IMR-90 (cell line): ENCODE data around the gene MFAP1. TPM values are rescaled to one million over a fixed set of nuclear protein-coding genes. Genes with fewer than 3 reads are reported as not detected.

Experiments used
- ATAC-seq: fragments of 200-7000 bp; cut with Tn5 transposase; 2 replicates; pipeline ENCODE4 v1.9.1; 2020; ENCODE audit warnings: low read depth, mild to moderate bottlenecking, moderate library complexity
- BruUV-seq: library from RNA; stranded (reverse); fragments of 400-500 nt; replicated peaks from 2 replicates; lab custom pipeline; 2021; lab: Mats Ljungman, UMichigan
- CTCF ChIA-PET: fragments of 300-600 bp; formaldehyde crosslinking; extraction: SDS; loops from one replicate; lab custom pipeline; 2021; ENCODE audit warnings: antibody characterized with exemption; lab: Yijun Ruan, JAX
- POLR2A ChIA-PET: fragments of 300-600 bp; sonication (Branson Sonifier 250); formaldehyde crosslinking; loops from one replicate; lab custom pipeline; 2022; ENCODE audit warnings: antibody characterized with exemption; ENCODE audit not compliant: unreplicated experiment; lab: Charles Lee
- DNase-seq: peaks from one replicate; pipeline ENCODE4 v3.0.0; 2013
- H2AFZ ChIP-seq: replicated peaks from 2 replicates; pipeline ENCODE3; 2013; ENCODE audit warnings: low read length, mild to moderate bottlenecking; ENCODE audit not compliant: poor library complexity
- H2AK5ac ChIP-seq: 2 replicates; pipeline ENCODE4 v1.6.1; 2013; ENCODE audit warnings: low read depth, low read length, inconsistent platforms
- H2AK9ac ChIP-seq: replicated peaks from 2 replicates; pipeline ENCODE3; 2013; ENCODE audit warnings: mild to moderate bottlenecking, low read depth, low read length, moderate library complexity; ENCODE audit not compliant: poor library complexity
- H2BK120ac ChIP-seq: 2 replicates; pipeline ENCODE4 v1.6.1; 2013; ENCODE audit warnings: low read depth, low read length, inconsistent platforms
- H2BK15ac ChIP-seq: 3 replicates; pipeline ENCODE4 v1.6.1; 2013; ENCODE audit warnings: low read depth, low read length, inconsistent platforms
- H2BK20ac ChIP-seq: 2 replicates; pipeline ENCODE4 v1.6.1; 2013; ENCODE audit warnings: low read depth, mild to moderate bottlenecking, inconsistent platforms, low read length, moderate library complexity
- H2BK5ac ChIP-seq: 2 replicates; pipeline ENCODE4 v1.6.1; 2013; ENCODE audit warnings: mild to moderate bottlenecking, low read depth, low read length, inconsistent platforms; ENCODE audit not compliant: poor library complexity, severe bottlenecking
- H3K14ac ChIP-seq: replicated peaks from 2 replicates; pipeline ENCODE4 v1.6.1; 2013; ENCODE audit warnings: low read depth, low read length, inconsistent platforms
- H3K18ac ChIP-seq: 2 replicates; pipeline ENCODE4 v1.6.1; 2013; ENCODE audit warnings: low read depth, low read length, control low read depth
- H3K23ac ChIP-seq: 2 replicates; pipeline ENCODE4 v1.6.1; 2013; ENCODE audit warnings: low read depth, low read length, inconsistent platforms
- H3K27ac ChIP-seq: 2 replicates; pipeline ENCODE4 v1.5.1; 2013; ENCODE audit warnings: mild to moderate bottlenecking, control low read depth, low read length; ENCODE audit not compliant: insufficient read depth
- H3K27me3 ChIP-seq: 2 replicates; pipeline ENCODE4 v1.6.1; 2013; ENCODE audit warnings: low read length; ENCODE audit not compliant: control insufficient read depth, insufficient read depth
- H3K36me3 ChIP-seq: 2 replicates; pipeline ENCODE4 v1.6.1; 2013; ENCODE audit warnings: low read length, mixed read lengths; ENCODE audit not compliant: control insufficient read depth, insufficient read depth
- H3K4ac ChIP-seq: 2 replicates; pipeline ENCODE4 v1.6.1; 2013; ENCODE audit warnings: low read depth, low read length, inconsistent platforms
- H3K4me1 ChIP-seq: 2 replicates; pipeline ENCODE4 v1.6.1; 2013; ENCODE audit warnings: low read length, mixed read lengths; ENCODE audit not compliant: control insufficient read depth, insufficient read depth
- H3K4me2 ChIP-seq: 2 replicates; pipeline ENCODE4 v1.6.1; 2013; ENCODE audit warnings: low read depth, mild to moderate bottlenecking, control low read depth, low read length, moderate library complexity
- H3K4me3 ChIP-seq: 2 replicates; pipeline ENCODE4 v1.5.1; 2013; ENCODE audit warnings: low read depth, mild to moderate bottlenecking, control low read depth, low read length, moderate library complexity; ENCODE audit not compliant: insufficient read depth
- H3K56ac ChIP-seq: 2 replicates; pipeline ENCODE4 v1.6.1; 2013; ENCODE audit warnings: low read length, inconsistent platforms; ENCODE audit not compliant: insufficient read depth; ENCODE audit errors: extremely low read depth
- H3K79me1 ChIP-seq, 2 experiments: 2 replicates each; pipeline ENCODE4 v1.6.1; 2013; ENCODE audit warnings: low read length in 2 of 2, inconsistent platforms in 1 of 2, low read depth in 1 of 2
- H3K9ac ChIP-seq: 2 replicates; pipeline ENCODE4 v1.6.1; 2013; ENCODE audit warnings: low read depth, low read length, control low read depth
- H3K9me1 ChIP-seq: 2 replicates; pipeline ENCODE4 v1.6.1; 2013; ENCODE audit warnings: low read length, inconsistent platforms; ENCODE audit not compliant: insufficient read depth
- H3K9me3 ChIP-seq: 2 replicates; pipeline ENCODE4 v1.6.1; 2013; ENCODE audit warnings: low read length; ENCODE audit not compliant: control insufficient read depth, insufficient read depth
- H4K20me1 ChIP-seq: 2 replicates; pipeline ENCODE4 v1.6.1; 2013; ENCODE audit warnings: low read length, inconsistent platforms; ENCODE audit not compliant: insufficient read depth
- H4K5ac ChIP-seq: 2 replicates; pipeline ENCODE4 v1.6.1; 2013; ENCODE audit warnings: mild to moderate bottlenecking, low read depth, low read length, control low read depth
- H4K8ac ChIP-seq, 2 experiments: 2 replicates each; pipeline ENCODE4 v1.6.1; 2013; ENCODE audit warnings: low read depth in 2 of 2, low read length in 2 of 2, control low read depth in 1 of 2, inconsistent platforms in 1 of 2
- H4K91ac ChIP-seq: 2 replicates; pipeline ENCODE4 v1.6.1; 2013; ENCODE audit warnings: low read depth, low read length, inconsistent platforms; ENCODE audit not compliant: insufficient read depth
- BHLHE40 ChIP-seq: fragments of 150-350 bp; IDR thresholded peaks from 2 replicates; pipeline ENCODE4 v1.6.1; 2016; ENCODE audit warnings: mild to moderate bottlenecking, low read depth, low read length
- CHD1 ChIP-seq: IDR thresholded peaks from 2 replicates; pipeline ENCODE4 v1.6.1; 2012; ENCODE audit warnings: low read depth, low read length, improper control_type of control experiment
- FOS ChIP-seq: fragments of 150-350 bp; IDR thresholded peaks from 2 replicates; pipeline ENCODE4 v1.6.1; 2016; ENCODE audit warnings: low read depth, low read length
- MAFK ChIP-seq: IDR thresholded peaks from 2 replicates; pipeline ENCODE4 v1.6.1; 2012; ENCODE audit warnings: low read depth, low read length, improper control_type of control experiment
- RCOR1 ChIP-seq: IDR thresholded peaks from 2 replicates; pipeline ENCODE4 v1.6.1; 2012; ENCODE audit warnings: mild to moderate bottlenecking, low read length, improper control_type of control experiment; ENCODE audit not compliant: insufficient replicate concordance
- USF2 ChIP-seq: fragments of 150-350 bp; IDR thresholded peaks from 2 replicates; pipeline ENCODE4 v1.6.1; 2017; ENCODE audit warnings: mild to moderate bottlenecking, antibody characterized with exemption, low read length, low read depth
- WGBS, 2 experiments: methylation state at CpG; one replicate each; pipeline versions ENCODE4 v1.1.5 to v1.1.7; 2013; ENCODE audit warnings: missing lambda C conversion rate in 2 of 2; ENCODE audit not compliant: insufficient read length in 1 of 2; ENCODE audit errors: extremely low coverage in 2 of 2; 5-methylcytosine and 5-hydroxymethylcytosine counted together
- dilution Hi-C: fragments of 300-500 bp; cut with HindIII; formaldehyde crosslinking; loops from one replicate; pipeline ENCODE4 v1.14.3; 2018; ENCODE audit warnings: low sequenced_read_pairs; ENCODE audit not compliant: unreplicated experiment
- in situ Hi-C: fragments of 300-500 bp; cut with MboI; formaldehyde crosslinking; loops from 3 replicates; pipeline ENCODE4 v1.14.3; 2019; ENCODE audit warnings: low sequenced_read_pairs, inconsistent platforms, mixed read lengths
- intact Hi-C: fragments of 100-400 bp; cut with micrococcal nuclease; formaldehyde crosslinking; loops from 2 replicates; pipeline ENCODE4 v1.10.0; 2022
- polyA plus RNA-seq, 3 experiments: library from polyadenylated mRNA; depleted of rRNA; stranded (reverse); fragments of >200 nt; gene quantifications; 2 replicates each; pipeline ENCODE4 v1.2.3, GENCODE V29; 2012; ENCODE audit warnings: low replicate concordance in 1 of 3
- total RNA-seq: library from RNA; depleted of rRNA; stranded (reverse); fragments of >200 nt; gene quantifications from 2 replicates; pipeline ENCODE4 v1.2.3, GENCODE V29; 2012
- TF ChIP-seq, protein P1 (sequence below): fragments of 150-350 bp; IDR thresholded peaks from 2 replicates; pipeline ENCODE4 v1.6.1; 2016; ENCODE audit warnings: low read depth, mild to moderate bottlenecking, low read length, moderate library complexity, borderline replicate concordance

MFAP1 gene
- total and polyA plus RNA-seq, 2 of the 4 experiments (the other 2 are of a cell fraction) = 21.6 to 28.5 TPM

- TF ChIP-seq, protein P1, sequence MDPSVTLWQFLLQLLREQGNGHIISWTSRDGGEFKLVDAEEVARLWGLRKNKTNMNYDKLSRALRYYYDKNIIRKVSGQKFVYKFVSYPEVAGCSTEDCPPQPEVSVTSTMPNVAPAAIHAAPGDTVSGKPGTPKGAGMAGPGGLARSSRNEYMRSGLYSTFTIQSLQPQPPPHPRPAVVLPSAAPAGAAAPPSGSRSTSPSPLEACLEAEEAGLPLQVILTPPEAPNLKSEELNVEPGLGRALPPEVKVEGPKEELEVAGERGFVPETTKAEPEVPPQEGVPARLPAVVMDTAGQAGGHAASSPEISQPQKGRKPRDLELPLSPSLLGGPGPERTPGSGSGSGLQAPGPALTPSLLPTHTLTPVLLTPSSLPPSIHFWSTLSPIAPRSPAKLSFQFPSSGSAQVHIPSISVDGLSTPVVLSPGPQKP = no peak
- TF ChIP-seq RCOR1 (no peak), BHLHE40 (no peak)
Observed at GRCh38 chr15:43789409-43789808, 35.1 kb downstream of the MFAP1 start (continued).

GRCh38 chr15:43779016-43779415 lies 45.5 kb downstream of the MFAP1 start:
- Histone ChIP-seq H3K4me1 (peaks cover 5% of the 10 kb centered on the region; the same call in 1 of the 2 replicates), H3K4me2 (no peak overlapping the region), H3K9me3 (no peaks in the 10 kb centered on the region), H2BK15ac (no peak overlapping the region), H2AK9ac (no peak overlapping the region), H4K8ac (no peak overlapping the region), H3K9me1 (0 out of 2 replicates have a peak, but pooled peaks cover 4% of the 10 kb centered on the region), H3K14ac (no peak overlapping the region), H3K56ac (no peak overlapping the region), H3K23ac (no peak overlapping the region), H2AK5ac (no peak overlapping the region), H3K4ac (no peak overlapping the region), H3K27ac (no peak overlapping the region), H3K79me1 (peaks cover 0 to 6% of the 10 kb centered on the region in 2 experiments; a peak in 1 of 4 replicates), H3K36me3 (peaks cover 3% of the 10 kb centered on the region; the same call in 1 of the 2 replicates), H2BK5ac (no peak overlapping the region), H3K4me3 (no peak overlapping the region), H2BK20ac (no peak overlapping the region), H3K9ac (no peak overlapping the region), H2AFZ (no peak overlapping the region), H4K91ac (no peak overlapping the region), H3K18ac (no peak overlapping the region), H4K20me1 (no peaks in the 10 kb centered on the region; the same call in 1 of the 2 replicates), H2BK120ac (no peak overlapping the region), H4K5ac (no peak overlapping the region), H3K27me3 (no peaks in the 10 kb centered on the region)
- no peak for TF ChIP-seq CHD1
- no peak for TF ChIP-seq USF2
- no peak for TF ChIP-seq BHLHE40
- TF ChIP-seq MAFK = no peak
- TF ChIP-seq FOS = no peak
- POLR2A ChIA-PET = no interaction called here
- CTCF ChIA-PET = no interaction called here
- dilution Hi-C loops (no loop called here), in situ Hi-C loops (no loop called here), intact Hi-C loops (loop anchor here (10.0 kb wide), 1 partner anchor 264 kb away; the partner anchor contains the start of gene MAP1A)
- DNase-seq (no peak), ATAC-seq (no peak)
- no TSS peak for BruUV-seq
- no CpG with 5 or more reads among the region's 1 CpG for WGBS, 2 experiments
